HEK293T (cell line): ENCODE results near the gene CSKMT.

Experiments
- CTCF ChIA-PET: fragments of 350-600 bp; formaldehyde crosslinking; extraction: SDS; loops from one replicate; lab custom pipeline; 2021; ENCODE audit warnings: antibody characterized with exemption, inconsistent platforms; lab: Yijun Ruan, JAX
- POLR2A ChIA-PET: fragments of 350-600 bp; formaldehyde crosslinking; extraction: SDS; loops from one replicate; lab custom pipeline; 2020; ENCODE audit warnings: antibody characterized with exemption, inconsistent platforms; lab: Yijun Ruan, JAX
- DNase-seq: peaks from one replicate; pipeline ENCODE4 v3.0.0; 2012; ENCODE audit warnings: mixed read lengths; ENCODE audit errors: extremely low spot score
- ARNT ChIP-seq: fragments of 450-650 bp; IDR thresholded peaks from 2 replicates; pipeline ENCODE4 v1.6.1; 2017; ENCODE audit warnings: mild to moderate bottlenecking
- BHLHE40 ChIP-seq: fragments of 450-650 bp; IDR thresholded peaks from 2 replicates; pipeline ENCODE4 v1.6.1; 2016; ENCODE audit warnings: mild to moderate bottlenecking, moderate library complexity, borderline replicate concordance
- CTBP1 ChIP-seq: fragments of 450-650 bp; IDR thresholded peaks from 2 replicates; pipeline ENCODE4 v1.6.1; 2016; ENCODE audit warnings: borderline replicate concordance
- ELF4 ChIP-seq: fragments of 450-650 bp; IDR thresholded peaks from 2 replicates; pipeline ENCODE4 v1.6.1; 2017; ENCODE audit warnings: antibody characterized with exemption
- FOXA1 ChIP-seq: fragments of 450-650 bp; IDR thresholded peaks from 2 replicates; pipeline ENCODE4 v1.6.1; 2016; ENCODE audit warnings: mild to moderate bottlenecking
- FOXK2 ChIP-seq: fragments of 450-650 bp; IDR thresholded peaks from 2 replicates; pipeline ENCODE4 v1.6.1; 2016; ENCODE audit warnings: mild to moderate bottlenecking
- FOXM1 ChIP-seq: fragments of 450-650 bp; IDR thresholded peaks from 2 replicates; pipeline ENCODE4 v1.6.1; 2017; ENCODE audit warnings: mild to moderate bottlenecking, borderline replicate concordance
- HDGF ChIP-seq: fragments of 450-650 bp; IDR thresholded peaks from 2 replicates; pipeline ENCODE4 v1.6.1; 2017; ENCODE audit warnings: antibody characterized with exemption, borderline replicate concordance
- L3MBTL2 ChIP-seq: fragments of 450-650 bp; conservative IDR thresholded peaks from 2 replicates; pipeline ENCODE4 v1.6.1; 2016; ENCODE audit warnings: mild to moderate bottlenecking
- LEF1 ChIP-seq: fragments of 450-650 bp; IDR thresholded peaks from 2 replicates; pipeline ENCODE4 v1.6.1; 2017; ENCODE audit warnings: mild to moderate bottlenecking, borderline replicate concordance
- NFRKB ChIP-seq: fragments of 450-650 bp; IDR thresholded peaks from 2 replicates; pipeline ENCODE4 v1.6.1; 2016; ENCODE audit warnings: mild to moderate bottlenecking, moderate library complexity
- PKNOX1 ChIP-seq: fragments of 450-650 bp; IDR thresholded peaks from 2 replicates; pipeline ENCODE4 v1.6.1; 2016
- SP1 ChIP-seq: fragments of 450-650 bp; IDR thresholded peaks from 2 replicates; pipeline ENCODE4 v1.6.1; 2017
- SUZ12 ChIP-seq: fragments of 450-650 bp; IDR thresholded peaks from 2 replicates; pipeline ENCODE4 v1.6.1; 2016; ENCODE audit warnings: mild to moderate bottlenecking
- TARDBP ChIP-seq: fragments of 450-650 bp; IDR thresholded peaks from 2 replicates; pipeline ENCODE4 v1.6.1; 2016
- ZNF384 ChIP-seq: fragments of 450-650 bp; IDR thresholded peaks from 2 replicates; pipeline ENCODE4 v1.6.1; 2016

The CSKMT gene

DNA sequence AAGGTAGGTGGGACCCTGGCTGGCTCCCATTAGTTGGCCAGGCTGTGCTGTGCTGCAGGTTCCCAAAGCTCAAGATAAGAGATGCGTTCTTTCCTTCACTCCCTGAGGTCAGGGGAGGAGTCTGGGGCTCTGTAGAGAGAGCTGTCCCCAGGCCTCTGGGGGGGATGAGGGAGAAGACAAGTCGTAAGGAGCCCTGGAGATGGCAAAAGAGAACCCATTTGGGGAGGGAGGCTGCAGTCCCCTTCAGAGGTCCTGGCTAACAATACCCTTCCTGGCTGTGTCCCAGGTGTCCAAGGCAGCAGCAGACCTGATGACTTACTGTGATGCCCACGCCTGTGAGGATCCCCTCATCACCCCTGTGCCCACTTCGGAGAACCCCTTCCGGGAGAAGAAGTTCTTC is 43.3 kb downstream of the CSKMT start:
- CTCF ChIA-PET: no interaction called here
- POLR2A ChIA-PET: interaction anchor here (0.8 to 6.6 kb wide), 7 partner anchors 17 to 134 kb away, joined by 3 to 65 read pairs (median 4); partner anchors contain the start of genes EEF1G, HNRNPUL2, MTA2 and TTC9C
- DNase-seq: no peak
- no peak for TF ChIP-seq ELF4
- no peak for TF ChIP-seq CTBP1
- TF ChIP-seq ZNF384: no peak
- no peak for TF ChIP-seq TARDBP
- TF ChIP-seq HDGF: no peak
- no peak for TF ChIP-seq FOXA1
- TF ChIP-seq SUZ12: no peak
- no peak for TF ChIP-seq NFRKB
- no peak for TF ChIP-seq LEF1
- TF ChIP-seq PKNOX1: no peak
- no peak for TF ChIP-seq BHLHE40
- no peak for TF ChIP-seq L3MBTL2

GRCh38 chr11:62708793-62709192 is 43.7 kb downstream of the CSKMT start:
- POLR2A ChIA-PET: interaction anchor here (0.8 to 6.6 kb wide), 8 partner anchors 17 to 135 kb away, joined by 3 to 65 read pairs (median 4); partner anchors contain the start of genes B3GAT3, EEF1G, HNRNPUL2 and TTC9C
- DNase-seq: no peak
- TF ChIP-seq CTBP1 (no peak), FOXM1 (no peak), SP1 (no peak), TARDBP (no peak), BHLHE40 (no peak), L3MBTL2 (no peak), NFRKB (no peak), FOXA1 (no peak), FOXK2 (no peak), ZNF384 (no peak), LEF1 (no peak), PKNOX1 (no peak), ARNT (no peak), HDGF (no peak), SUZ12 (no peak), ELF4 (no peak)
- CTCF ChIA-PET: no interaction called here

GRCh38 chr11:62709247-62710000 is 44.3 kb downstream of the CSKMT start:
- ChIA-PET CTCF (no interaction called here), POLR2A (interaction anchor here (0.6 to 6.6 kb wide), 8 partner anchors 16 to 136 kb away, joined by 3 to 65 read pairs (median 4); partner anchors contain the start of genes B3GAT3, EEF1G, HNRNPUL2 and TTC9C)
- DNase-seq: peak; percentile 59
- TF ChIP-seq HDGF (no peak), TARDBP (no peak), ZNF384 (no peak), CTBP1 (no peak), SP1 (no peak), FOXM1 (no peak), SUZ12 (no peak), ELF4 (no peak), L3MBTL2 (no peak)

DNA sequence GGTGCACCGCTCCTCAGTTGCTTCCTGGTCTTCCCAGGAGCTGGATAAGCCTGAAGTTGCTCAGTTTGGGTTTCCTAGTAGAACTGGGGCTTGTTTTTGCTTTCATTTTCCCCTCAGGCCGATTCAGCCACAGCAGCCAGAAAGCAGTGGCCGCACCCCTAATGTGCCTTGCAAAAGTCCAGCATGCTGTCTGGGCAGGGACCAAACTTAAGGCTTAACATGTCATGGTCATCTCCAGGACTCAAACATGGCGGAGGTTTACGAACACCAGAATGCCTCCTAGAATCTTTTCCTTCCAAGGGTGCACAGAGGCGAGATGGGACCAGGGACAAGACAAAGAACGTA is 44.9 kb downstream of the CSKMT start:
- POLR2A ChIA-PET: interaction anchor here (0.6 to 6.6 kb wide), 6 partner anchors 16 to 131 kb away, joined by 3 to 65 read pairs (median 4); partner anchors contain the start of genes B3GAT3, HNRNPUL2, TTC9C and UQCC3
- no peak for DNase-seq
- TF ChIP-seq SUZ12: no peak
- TF ChIP-seq SP1: no peak
- no peak for TF ChIP-seq FOXA1
- TF ChIP-seq ELF4: no peak
- no peak for TF ChIP-seq PKNOX1
- no peak for TF ChIP-seq L3MBTL2
- no peak for TF ChIP-seq HDGF
- no peak for TF ChIP-seq NFRKB
- TF ChIP-seq CTBP1: no peak
- no peak for TF ChIP-seq ZNF384
- no peak for TF ChIP-seq FOXK2
- no peak for TF ChIP-seq ARNT
- TF ChIP-seq BHLHE40: no peak
- TF ChIP-seq LEF1: no peak
- TF ChIP-seq FOXM1: no peak
- TF ChIP-seq TARDBP: no peak
- CTCF ChIA-PET: no interaction called here

GRCh38 chr11:62712276-62712812 is 47.2 kb downstream of the CSKMT start:
- ChIA-PET POLR2A (interaction anchor here (1.0 to 1.8 kb wide), 2 partner anchors 13 to 15 kb away, joined by 5 to 6 read pairs; partner anchors contain the start of gene HNRNPUL2), CTCF (no interaction called here)

More at GRCh38 chr11:62712276-62712812, 47.2 kb downstream of the CSKMT start:
- DNase-seq: no peak
- TF ChIP-seq SP1: no peak
- TF ChIP-seq PKNOX1: no peak
- TF ChIP-seq TARDBP: no peak
- TF ChIP-seq HDGF: no peak
- TF ChIP-seq NFRKB: no peak
- TF ChIP-seq FOXA1: no peak
- no peak for TF ChIP-seq ARNT
- TF ChIP-seq SUZ12: no peak
- TF ChIP-seq LEF1: no peak
- TF ChIP-seq CTBP1: no peak
- TF ChIP-seq FOXM1: no peak
